Neuronal stem cell (in vitro differentiated cells): ENCODE measurements around the gene KRTAP1-5.
"Not testable (repeated sequence)": the region's sequence is repeated elsewhere in the genome, so short reads cannot be mapped to it uniquely, and the experiment has no call there.

Source experiments
- DNase-seq: peaks from one replicate; pipeline ENCODE4 v3.0.0-alpha.2; 2013; ENCODE audit warnings: low spot score
- H2AFZ ChIP-seq: one replicate; pipeline ENCODE4 v1.6.1; 2013; ENCODE audit warnings: mild to moderate bottlenecking, low read length, inconsistent platforms
- H2AK5ac ChIP-seq: 2 replicates; pipeline ENCODE4 v1.6.1; 2013; ENCODE audit warnings: low read depth, mild to moderate bottlenecking, inconsistent platforms, low read length, moderate library complexity, mixed read lengths
- H2BK120ac ChIP-seq: 2 replicates; pipeline ENCODE4 v1.6.1; 2013; ENCODE audit warnings: low read depth, mild to moderate bottlenecking, inconsistent platforms, low read length, moderate library complexity, mixed read lengths
- H2BK12ac ChIP-seq: one replicate; pipeline ENCODE4 v1.6.1; 2013; ENCODE audit warnings: low read length, inconsistent platforms
- H2BK15ac ChIP-seq: 2 replicates; pipeline ENCODE4 v1.6.1; 2013; ENCODE audit warnings: mild to moderate bottlenecking, low read length, inconsistent platforms, mixed read lengths
- H2BK5ac ChIP-seq: one replicate; pipeline ENCODE4 v1.6.1; 2013; ENCODE audit warnings: inconsistent platforms, mild to moderate bottlenecking, low read length, moderate library complexity
- H3K14ac ChIP-seq: one replicate; pipeline ENCODE4 v1.6.1; 2013; ENCODE audit warnings: low read length, inconsistent platforms
- H3K18ac ChIP-seq: 2 replicates; pipeline ENCODE4 v1.6.1; 2013; ENCODE audit warnings: low read length, inconsistent platforms
- H3K23ac ChIP-seq: 2 replicates; pipeline ENCODE4 v1.6.1; 2013; ENCODE audit warnings: low read depth, mild to moderate bottlenecking, mixed read lengths, low read length, inconsistent platforms; ENCODE audit not compliant: poor library complexity
- H3K27ac ChIP-seq: replicated peaks from 3 replicates; pipeline ENCODE4 v1.5.1; 2013; ENCODE audit warnings: low read length, inconsistent platforms
- H3K27me3 ChIP-seq, 3 experiments: 2 replicates each; pipeline ENCODE4 v1.6.1; 2013; ENCODE audit warnings: low read length in 3 of 3, mild to moderate bottlenecking in 2 of 3, inconsistent platforms in 1 of 3, low read depth in 1 of 3, mixed read lengths in 1 of 3, moderate library complexity in 1 of 3; ENCODE audit not compliant: control insufficient read depth in 3 of 3, insufficient read depth in 3 of 3
- H3K36me3 ChIP-seq, 2 donors: replicated peaks in 1 of 2; 2 replicates each; pipeline ENCODE4 v1.6.1; 2013; ENCODE audit warnings: low read length in 2 of 2; ENCODE audit not compliant: control insufficient read depth in 2 of 2, insufficient read depth in 2 of 2
- H3K4ac ChIP-seq: 2 replicates; pipeline ENCODE4 v1.6.1; 2013; ENCODE audit warnings: inconsistent platforms, mild to moderate bottlenecking, low read length, moderate library complexity
- H3K4me1 ChIP-seq, 2 donors: 1 replicate in 1 of 2; 2 replicates in 1 of 2; pipeline ENCODE4 v1.6.1; 2013; ENCODE audit warnings: low read length in 2 of 2, low read depth in 1 of 2; ENCODE audit not compliant: control insufficient read depth in 2 of 2, insufficient read depth in 1 of 2
- H3K4me2 ChIP-seq: one replicate; pipeline ENCODE4 v1.6.1; 2013; ENCODE audit warnings: mild to moderate bottlenecking, low read length, inconsistent platforms; ENCODE audit not compliant: insufficient read depth, poor library complexity, severe bottlenecking
- H3K4me3 ChIP-seq, 2 donors: 2 replicates each; pipeline ENCODE4 v1.5.1; 2013; ENCODE audit warnings: low read length in 2 of 2, mild to moderate bottlenecking in 2 of 2, inconsistent platforms in 1 of 2, moderate library complexity in 1 of 2
- H3K79me1 ChIP-seq: one replicate; pipeline ENCODE4 v1.6.1; 2013; ENCODE audit warnings: low read depth, mild to moderate bottlenecking, inconsistent platforms, low read length, moderate library complexity
- H3K9ac ChIP-seq: one replicate; pipeline ENCODE4 v1.6.1; 2013; ENCODE audit warnings: mild to moderate bottlenecking, low read depth, low read length, inconsistent platforms; ENCODE audit not compliant: poor library complexity
- H3K9me3 ChIP-seq, 2 donors: replicated peaks in 1 of 2; 2 replicates each; pipeline versions ENCODE3 to v1.6.1; 2013; ENCODE audit warnings: low read length in 2 of 2, mild to moderate bottlenecking in 2 of 2, inconsistent platforms in 1 of 2, low read depth in 1 of 2, mixed read lengths in 1 of 2, moderate library complexity in 1 of 2; ENCODE audit not compliant: control insufficient read depth in 2 of 2, insufficient read depth in 1 of 2
- H4K8ac ChIP-seq: one replicate; pipeline ENCODE4 v1.6.1; 2013; ENCODE audit warnings: low read depth, mild to moderate bottlenecking, inconsistent platforms, low read length, moderate library complexity
- H4K91ac ChIP-seq: one replicate; pipeline ENCODE4 v1.6.1; 2013; ENCODE audit warnings: low read length, low read depth, mild to moderate bottlenecking, inconsistent platforms; ENCODE audit not compliant: poor library complexity
- WGBS, 2 donors: extraction: QIAGEN DNeasy Blood & Tissue Kit; methylation state at CpG; one replicate each; pipeline ENCODE4 v1.1.7; 2013; ENCODE audit warnings: missing lambda C conversion rate in 2 of 2, mixed read lengths in 1 of 2; ENCODE audit not compliant: insufficient read length in 2 of 2, insufficient replicate concordance in 1 of 2; ENCODE audit errors: extremely low coverage in 2 of 2; 5-methylcytosine and 5-hydroxymethylcytosine counted together

KRTAP1-5 gene

DNA sequence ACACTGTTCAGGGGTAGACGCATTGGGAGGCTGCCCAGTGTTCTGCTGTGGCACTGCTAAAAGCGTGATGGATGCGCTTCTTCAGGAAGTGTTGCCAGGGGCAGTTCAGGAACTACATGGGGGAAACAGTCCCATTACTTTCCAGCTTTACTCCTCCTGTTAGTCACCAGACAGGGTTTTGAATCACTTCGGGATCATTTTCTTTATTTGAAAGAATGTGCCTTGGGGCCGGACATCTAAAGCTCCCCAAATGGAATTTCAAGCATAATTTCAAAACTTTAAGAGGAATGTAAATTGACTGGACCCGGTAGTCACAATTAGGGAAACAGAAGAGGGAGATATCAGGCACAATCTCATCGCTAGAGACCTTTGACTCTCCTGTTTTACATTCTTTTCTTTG, 21.4 kb upstream of the KRTAP1-5 start:
- no peak overlapping the region for H3K4me2 ChIP-seq
- no peak overlapping the region for H2BK5ac ChIP-seq
- H3K4me3 ChIP-seq: no peak overlapping the region
- no peak overlapping the region for H4K8ac ChIP-seq
- no CpG with 5 or more reads among the region's 7 CpGs for WGBS, 2 donors
- no peak overlapping the region for H3K23ac ChIP-seq
- H3K27ac ChIP-seq: no peak overlapping the region
- no peaks in the 10 kb centered on the region for H3K27me3 ChIP-seq
- H3K4ac ChIP-seq: no peak overlapping the region
- DNase-seq: no peak
- no peak overlapping the region for H2AK5ac ChIP-seq
- H4K91ac ChIP-seq: no peak overlapping the region
- H3K79me1 ChIP-seq: no peaks in the 10 kb centered on the region
- H3K36me3 ChIP-seq: no peaks in the 10 kb centered on the region
- H2BK120ac ChIP-seq: no peak overlapping the region
- H3K9ac ChIP-seq: no peak overlapping the region
- H3K9me3 ChIP-seq: no peaks in the 10 kb centered on the region
- H2AFZ ChIP-seq: no peak overlapping the region
- H3K14ac ChIP-seq: no peak overlapping the region
- H3K18ac ChIP-seq: no peak overlapping the region
- no peak overlapping the region for H2BK12ac ChIP-seq
- no peaks in the 10 kb centered on the region for H3K4me1 ChIP-seq
- no peak overlapping the region for H2BK15ac ChIP-seq

DNA sequence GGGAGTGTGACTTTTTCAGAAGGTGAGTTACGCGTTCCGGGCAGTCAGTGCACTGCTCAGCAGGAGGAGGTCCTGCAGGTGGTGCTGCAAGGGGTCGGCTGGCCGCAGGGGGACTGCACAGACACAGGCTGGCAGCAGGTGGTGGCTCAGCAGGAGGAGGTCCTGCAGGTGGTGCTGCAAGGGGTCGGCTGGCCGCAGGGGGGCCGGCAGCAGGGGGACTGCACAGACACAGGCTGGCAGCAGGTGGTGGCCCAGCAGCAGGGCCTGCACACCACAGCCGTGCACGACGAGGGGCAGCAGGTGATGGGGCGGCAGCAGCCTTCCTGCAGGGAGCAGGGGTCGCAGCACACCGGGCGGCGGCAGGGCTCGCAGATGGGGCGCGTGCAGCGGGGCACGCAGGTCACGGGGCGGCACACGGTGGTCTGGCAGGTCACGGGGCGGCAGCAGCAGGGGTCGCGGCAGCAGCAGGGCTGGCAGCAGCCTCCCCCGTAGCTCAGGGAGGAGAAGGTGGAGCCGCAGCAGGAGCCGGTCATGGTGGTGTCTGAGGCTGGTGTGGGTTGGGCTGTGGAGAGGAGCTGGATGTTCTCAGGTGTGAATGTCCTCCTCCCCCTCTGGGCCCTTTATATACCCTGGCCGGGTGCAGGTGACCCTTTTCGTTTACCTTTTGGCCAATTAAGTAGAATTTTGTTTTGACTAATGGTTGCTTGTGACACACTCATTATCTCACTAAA, 19.9 kb upstream of the KRTAP1-5 start, which contains the start of gene KRTAP2-1:
Gene KRTAP2-1 (minus strand): TSS at position 582 of the 731 bp plus-strand sequence. CDS start 49 bp downstream, at position 533.
- H3K4me2 ChIP-seq, H3K27ac ChIP-seq, H3K36me3 ChIP-seq, H2BK15ac ChIP-seq, H4K91ac ChIP-seq, H3K4ac ChIP-seq, H3K9me3 ChIP-seq, H3K9ac ChIP-seq, H2BK5ac ChIP-seq, H4K8ac ChIP-seq, H2AK5ac ChIP-seq, H3K18ac ChIP-seq, H3K27me3 ChIP-seq, H2AFZ ChIP-seq, H3K23ac ChIP-seq, H2BK12ac ChIP-seq, H3K4me1 ChIP-seq, H2BK120ac ChIP-seq, H3K14ac ChIP-seq, H3K4me3 ChIP-seq, H3K79me1 ChIP-seq, DNase-seq: not testable (repeated sequence)
- WGBS, 2 donors: no CpG with 5 or more reads among the region's 33 CpGs

DNA sequence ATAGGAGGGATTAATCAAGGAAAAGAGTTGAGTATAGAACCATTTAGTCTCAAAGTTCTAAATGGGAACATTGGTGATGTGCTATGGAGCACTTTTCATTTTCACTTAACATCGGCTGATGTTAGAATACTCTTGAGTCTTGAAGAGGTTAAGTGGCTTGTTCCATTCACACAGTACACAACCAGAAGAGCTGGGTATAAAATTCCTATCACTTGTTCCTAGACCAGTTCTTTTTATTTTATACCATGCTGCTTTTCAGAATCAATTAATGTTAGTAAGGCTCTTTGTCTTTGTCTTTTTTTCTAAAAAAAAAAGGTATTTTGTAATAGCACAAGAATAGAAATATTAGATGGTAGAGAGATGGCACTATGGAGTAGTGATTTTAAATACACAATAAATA, 15.9 kb upstream of the KRTAP1-5 start:
- H2AK5ac ChIP-seq: no peak overlapping the region
- no peak overlapping the region for H4K91ac ChIP-seq
- H3K9ac ChIP-seq: no peak overlapping the region
- no peak for DNase-seq
- no peaks in the 10 kb centered on the region for H3K79me1 ChIP-seq
- H3K4me1 ChIP-seq: no peaks in the 10 kb centered on the region
- H3K18ac ChIP-seq: no peak overlapping the region
- no peaks in the 10 kb centered on the region for H3K9me3 ChIP-seq
- no peaks in the 10 kb centered on the region for H3K27me3 ChIP-seq
- no peak overlapping the region for H4K8ac ChIP-seq
- H3K4me2 ChIP-seq: no peak overlapping the region
- no peak overlapping the region for H2BK120ac ChIP-seq
- H3K4me3 ChIP-seq: no peak overlapping the region
- no peak overlapping the region for H2BK5ac ChIP-seq
- WGBS, 2 donors: no CpG with 5 or more reads among the region's 1 CpG
- no peak overlapping the region for H3K23ac ChIP-seq
- H3K4ac ChIP-seq: no peak overlapping the region
- no peak overlapping the region for H2BK12ac ChIP-seq
- H3K27ac ChIP-seq: no peak overlapping the region
- H3K36me3 ChIP-seq: no peaks in the 10 kb centered on the region
- H2BK15ac ChIP-seq: no peak overlapping the region
- H2AFZ ChIP-seq: no peak overlapping the region
- H3K14ac ChIP-seq: no peak overlapping the region

DNA sequence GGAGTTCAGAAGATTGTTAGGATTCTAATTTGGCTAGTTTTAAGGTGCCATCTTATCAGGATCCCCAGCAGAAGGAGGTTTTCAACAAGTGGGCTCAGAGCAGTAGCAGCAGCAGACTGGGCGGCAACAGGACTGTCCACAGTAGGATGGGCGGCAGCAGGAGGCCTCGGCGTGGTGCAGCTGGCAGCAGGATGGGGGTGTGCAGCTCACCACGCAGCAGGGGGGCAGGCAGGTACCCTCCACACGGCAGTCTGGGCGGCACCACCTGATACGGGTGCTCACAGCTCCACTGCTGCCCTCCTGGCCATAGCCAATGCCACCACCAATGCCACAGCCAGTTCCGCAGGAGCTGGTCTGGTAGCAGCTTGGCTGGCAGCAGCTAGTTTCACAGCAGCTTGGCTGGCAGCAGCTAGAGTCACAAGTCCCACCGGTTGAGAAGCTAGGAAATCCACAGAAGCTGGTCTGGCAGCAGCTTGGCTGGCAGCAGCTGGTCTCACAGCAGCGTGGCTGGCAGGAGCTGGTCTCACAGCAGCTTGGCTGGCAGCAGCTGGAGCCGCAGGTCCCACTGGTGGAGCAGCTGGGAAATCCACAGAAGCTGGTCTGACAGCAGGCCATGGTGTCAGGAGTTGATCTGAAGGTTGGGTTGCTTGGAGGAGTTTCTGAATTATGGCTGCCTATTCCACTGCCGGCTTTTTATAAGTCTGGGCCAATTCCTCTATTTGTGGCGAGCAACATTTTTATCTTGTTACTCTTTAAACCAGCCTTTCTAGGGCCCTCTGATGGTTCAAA, 14.0 kb upstream of the KRTAP1-5 start, which contains the start of gene KRTAP1-1:
Gene KRTAP1-1 (minus strand): TSS at position 668 of the 789 bp plus-strand sequence. CDS start 53 bp downstream, at position 615.
- not testable (repeated sequence) for H2AFZ ChIP-seq, H3K9ac ChIP-seq, H4K91ac ChIP-seq, H2BK5ac ChIP-seq, H3K27ac ChIP-seq, H3K4me1 ChIP-seq, DNase-seq, H2AK5ac ChIP-seq, H3K27me3 ChIP-seq, H4K8ac ChIP-seq, H3K9me3 ChIP-seq, H3K23ac ChIP-seq, H3K36me3 ChIP-seq, H2BK15ac ChIP-seq, H2BK120ac ChIP-seq, H2BK12ac ChIP-seq, H3K4me3 ChIP-seq, H3K4me2 ChIP-seq, H3K79me1 ChIP-seq, H3K4ac ChIP-seq, H3K18ac ChIP-seq
- no CpG with 5 or more reads among the region's 14 CpGs for WGBS, 2 donors
- H3K14ac ChIP-seq: peak within 1 kb of the TSS; percentile 38
